DND-41 (cell line): ENCODE measurements around the gene PHKG2.

ENCODE experiments used
- ATAC-seq: fragments of 200-7000 bp; cut with Tn5 transposase; 3 replicates; pipeline ENCODE4 v1.9.1; 2021; ENCODE audit warnings: low read depth; ENCODE audit not compliant: insufficient read depth
- DNase-seq: peaks from one replicate; pipeline ENCODE4 v3.0.0-alpha.2; 2020
- H2AFZ ChIP-seq: 2 replicates; pipeline ENCODE4 v1.6.0; 2012; ENCODE audit warnings: low read depth, low read length
- H3K27ac ChIP-seq: 2 replicates; pipeline ENCODE4 v1.5.1; 2012; ENCODE audit warnings: low read length, inconsistent platforms
- H3K27me3 ChIP-seq: fragments of 200-600 bp; sonication (generic); 2 replicates; pipeline ENCODE4 v1.6.0; 2012; ENCODE audit warnings: low read length, mild to moderate bottlenecking, inconsistent platforms; ENCODE audit not compliant: insufficient read depth, poor library complexity
- H3K36me3 ChIP-seq: 2 replicates; pipeline ENCODE4 v1.5.1; 2012; ENCODE audit warnings: low read length, inconsistent platforms; ENCODE audit not compliant: insufficient read depth
- H3K4me1 ChIP-seq: 2 replicates; pipeline ENCODE4 v1.5.1; 2012; ENCODE audit warnings: mild to moderate bottlenecking, low read length; ENCODE audit not compliant: insufficient read depth
- H3K4me2 ChIP-seq: 2 replicates; pipeline ENCODE4 v1.6.0; 2012; ENCODE audit warnings: mild to moderate bottlenecking, moderate library complexity, low read length, inconsistent platforms; ENCODE audit not compliant: insufficient read depth
- H3K4me3 ChIP-seq, 2 experiments: fragments of 200-600 bp in 1 of 2; shearing (Covaris generic) in 1 of 2; 2 replicates each; pipeline ENCODE4 v1.5.1; 2012 to 2016; ENCODE audit warnings: inconsistent platforms in 2 of 2, low read length in 2 of 2, mild to moderate bottlenecking in 2 of 2, low read depth in 1 of 2, moderate library complexity in 1 of 2
- H3K79me2 ChIP-seq: 2 replicates; pipeline ENCODE4 v1.6.0; 2012; ENCODE audit warnings: low read length, inconsistent platforms; ENCODE audit not compliant: insufficient read depth
- H3K9ac ChIP-seq: 2 replicates; pipeline ENCODE4 v1.6.0; 2012; ENCODE audit warnings: low read depth, mild to moderate bottlenecking, inconsistent platforms, low read length, moderate library complexity
- H3K9me3 ChIP-seq: 2 replicates; pipeline ENCODE4 v1.5.1; 2012; ENCODE audit warnings: low read length, moderate library complexity, mild to moderate bottlenecking, inconsistent platforms; ENCODE audit not compliant: insufficient read depth, severe bottlenecking
- H4K20me1 ChIP-seq: 2 replicates; pipeline ENCODE4 v1.6.0; 2012; ENCODE audit warnings: low read length; ENCODE audit not compliant: insufficient read depth
- EZH2 ChIP-seq: IDR thresholded peaks from 3 replicates; pipeline ENCODE4 v1.6.1; 2012; ENCODE audit warnings: borderline replicate concordance, low read depth, mild to moderate bottlenecking, moderate library complexity, low read length, inconsistent platforms; ENCODE audit not compliant: severe bottlenecking
- TF ChIP-seq, protein P1 (sequence below): IDR thresholded peaks from 2 replicates; pipeline ENCODE4 v1.5.1; 2012; ENCODE audit warnings: borderline replicate concordance, low read length, moderate library complexity, mild to moderate bottlenecking; ENCODE audit not compliant: poor library complexity, severe bottlenecking; ENCODE audit errors: extremely low read depth

Gene PHKG2

DNA sequence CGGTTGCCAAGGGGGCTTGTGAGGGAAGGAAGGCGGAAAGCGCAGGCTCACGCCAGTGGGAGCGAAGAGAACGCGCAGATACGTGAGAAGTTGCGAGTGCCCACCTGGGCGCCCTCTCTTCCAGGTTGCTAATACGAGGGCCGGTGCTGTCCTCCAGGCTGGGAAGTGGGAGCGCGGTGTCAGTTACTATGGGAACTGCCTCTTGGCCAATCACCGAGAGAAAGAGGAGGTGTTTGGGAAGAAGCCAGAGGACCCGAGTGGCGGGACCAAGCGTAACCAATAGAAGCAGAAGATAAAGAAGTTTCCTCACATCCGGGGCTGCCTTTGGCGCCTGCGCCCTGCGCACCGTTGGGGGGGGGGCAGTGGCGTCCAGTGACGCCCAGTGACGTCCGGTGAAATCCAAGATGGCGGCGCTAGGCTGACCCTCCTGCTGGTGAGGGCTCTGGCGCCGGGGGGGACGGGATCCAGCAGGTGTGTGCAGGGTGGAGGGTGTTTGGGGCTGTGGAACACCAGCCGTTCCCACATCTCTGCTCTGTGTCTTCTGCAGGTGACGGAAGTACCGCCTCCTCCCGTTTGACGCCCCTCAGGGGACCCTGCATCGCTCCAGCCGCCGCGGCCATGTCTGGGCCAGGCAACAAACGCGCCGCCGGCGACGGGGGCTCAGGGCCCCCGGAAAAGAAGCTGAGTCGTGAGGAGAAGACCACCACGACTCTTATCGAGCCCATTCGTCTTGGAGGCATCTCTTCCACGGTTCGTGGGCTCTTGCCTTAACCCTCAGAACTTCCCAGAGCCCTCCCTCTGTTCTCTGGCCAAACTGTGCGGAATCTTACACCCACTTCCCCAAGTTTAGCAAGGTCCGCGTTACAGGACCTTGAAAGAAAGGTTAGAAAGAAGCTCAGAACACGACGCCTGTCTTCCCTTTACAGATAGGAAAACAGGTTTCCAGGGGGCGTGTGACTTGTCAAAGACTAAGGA is 14.0 kb downstream of the PHKG2 start, which contains the start of the genes CFAP119 and RNF40:
Gene CFAP119, minus strand, starts transcription at position 135 of the 975 bp plus-strand sequence. CDS start 314 bp downstream, outside the sequence.
Gene RNF40, plus strand, starts transcription at position 395 of the 975 bp plus-strand sequence. Its CDS starts 224 bp downstream, at position 619.
- TF ChIP-seq, protein P1, sequence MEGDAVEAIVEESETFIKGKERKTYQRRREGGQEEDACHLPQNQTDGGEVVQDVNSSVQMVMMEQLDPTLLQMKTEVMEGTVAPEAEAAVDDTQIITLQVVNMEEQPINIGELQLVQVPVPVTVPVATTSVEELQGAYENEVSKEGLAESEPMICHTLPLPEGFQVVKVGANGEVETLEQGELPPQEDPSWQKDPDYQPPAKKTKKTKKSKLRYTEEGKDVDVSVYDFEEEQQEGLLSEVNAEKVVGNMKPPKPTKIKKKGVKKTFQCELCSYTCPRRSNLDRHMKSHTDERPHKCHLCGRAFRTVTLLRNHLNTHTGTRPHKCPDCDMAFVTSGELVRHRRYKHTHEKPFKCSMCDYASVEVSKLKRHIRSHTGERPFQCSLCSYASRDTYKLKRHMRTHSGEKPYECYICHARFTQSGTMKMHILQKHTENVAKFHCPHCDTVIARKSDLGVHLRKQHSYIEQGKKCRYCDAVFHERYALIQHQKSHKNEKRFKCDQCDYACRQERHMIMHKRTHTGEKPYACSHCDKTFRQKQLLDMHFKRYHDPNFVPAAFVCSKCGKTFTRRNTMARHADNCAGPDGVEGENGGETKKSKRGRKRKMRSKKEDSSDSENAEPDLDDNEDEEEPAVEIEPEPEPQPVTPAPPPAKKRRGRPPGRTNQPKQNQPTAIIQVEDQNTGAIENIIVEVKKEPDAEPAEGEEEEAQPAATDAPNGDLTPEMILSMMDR = no peak
- TF ChIP-seq EZH2 = no peak
- peaks cover 39% of the 10 kb centered on the region for H3K4me1 ChIP-seq
- no peaks in the 10 kb centered on the region for H3K9me3 ChIP-seq
- peak within 1 kb of the TSS; percentile 35 to 91 for H3K4me3 ChIP-seq
- H3K36me3 ChIP-seq = peaks cover 59% of the 10 kb centered on the region
- no peaks in the 10 kb centered on the region for H3K27me3 ChIP-seq
- peak within 1 kb of the TSS; percentile 96 for H3K4me2 ChIP-seq
- peaks cover 34% of the 10 kb centered on the region for H3K79me2 ChIP-seq
- ATAC-seq (peak; percentile 93), DNase-seq (peak; percentile 94)
- H2AFZ ChIP-seq = peak within 1 kb of the TSS; percentile 94
- peak within 1 kb of the TSS; percentile 75 for H3K27ac ChIP-seq
- H3K9ac ChIP-seq = peak within 1 kb of the TSS; percentile 63
- H4K20me1 ChIP-seq = peaks cover 16% of the 10 kb centered on the region; the same call in 1 of the 2 replicates

DNA sequence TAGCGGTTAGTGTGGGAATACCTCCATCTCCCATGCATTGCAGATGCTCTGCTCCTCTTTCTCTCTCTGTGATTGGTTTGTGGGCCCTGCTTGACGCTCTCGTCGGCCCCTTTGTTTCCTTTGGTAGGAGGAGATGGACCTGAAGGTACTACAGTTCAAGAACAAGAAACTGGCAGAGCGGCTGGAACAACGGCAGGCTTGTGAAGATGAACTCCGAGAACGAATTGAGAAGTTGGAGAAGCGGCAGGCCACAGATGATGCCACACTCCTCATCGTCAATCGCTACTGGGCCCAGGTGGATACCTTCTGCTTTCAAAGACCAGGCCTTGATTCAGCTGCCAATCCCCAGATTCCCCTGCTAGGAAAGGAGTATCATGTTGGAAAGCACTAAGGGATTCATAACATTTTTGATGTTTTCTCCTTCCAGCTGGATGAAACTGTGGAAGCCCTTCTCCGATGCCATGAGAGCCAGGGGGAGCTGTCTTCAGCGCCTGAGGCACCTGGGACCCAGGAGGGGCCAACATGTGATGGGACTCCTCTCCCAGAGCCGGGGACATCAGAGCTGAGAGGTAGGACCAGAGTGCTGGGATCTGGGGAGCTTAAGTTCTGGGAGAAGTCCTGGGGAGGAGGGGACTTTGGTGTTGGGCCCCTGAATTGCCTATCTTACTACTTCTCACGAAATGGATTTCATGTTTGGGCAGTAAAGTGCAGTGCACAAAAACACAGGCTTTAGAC is 14.9 kb downstream of the PHKG2 start:
- ATAC-seq (no peak), DNase-seq (no peak)
- Histone ChIP-seq H3K4me3 (peak overlapping the region; percentile 35 to 91; a peak in 3 of 4 replicates), H3K79me2 (peaks cover 34% of the 10 kb centered on the region), H3K36me3 (peaks cover 61% of the 10 kb centered on the region), H3K4me1 (peaks cover 39% of the 10 kb centered on the region), H4K20me1 (peaks cover 16% of the 10 kb centered on the region; the same call in 1 of the 2 replicates), H3K27ac (peak overlapping the region; percentile 75), H2AFZ (no peak overlapping the region), H3K9me3 (no peaks in the 10 kb centered on the region), H3K4me2 (peak overlapping the region; percentile 96), H3K9ac (peak overlapping the region; percentile 63), H3K27me3 (no peaks in the 10 kb centered on the region)
- TF ChIP-seq, protein P1 = no peak
- TF ChIP-seq EZH2 = no peak

DNA sequence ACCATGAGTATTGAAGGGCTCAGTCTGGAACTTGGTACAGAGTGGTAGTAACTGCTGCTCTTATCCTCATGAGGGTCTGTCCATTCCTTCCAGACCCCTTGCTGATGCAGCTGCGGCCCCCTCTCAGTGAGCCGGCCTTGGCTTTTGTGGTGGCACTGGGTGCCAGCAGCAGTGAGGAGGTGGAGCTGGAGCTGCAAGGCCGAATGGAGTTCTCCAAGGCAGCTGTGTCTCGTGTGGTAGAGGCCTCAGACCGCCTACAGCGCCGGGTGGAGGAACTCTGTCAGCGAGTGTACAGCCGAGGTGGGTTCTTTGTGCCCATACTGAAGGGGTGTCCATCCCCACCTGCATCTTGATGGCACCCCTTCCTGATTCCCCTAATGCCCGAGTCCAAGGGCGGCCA is 15.9 kb downstream of the PHKG2 start:
- no peaks in the 10 kb centered on the region for H3K9me3 ChIP-seq
- DNase-seq (no peak), ATAC-seq (no peak)
- H3K36me3 ChIP-seq = peaks cover 67% of the 10 kb centered on the region
- no peaks in the 10 kb centered on the region for H3K27me3 ChIP-seq
- peaks cover 34% of the 10 kb centered on the region for H3K79me2 ChIP-seq
- no peak overlapping the region for H2AFZ ChIP-seq
- peak overlapping the region; percentile 96; the same call in 1 of the 2 replicates for H3K4me2 ChIP-seq
- H3K27ac ChIP-seq = no peak overlapping the region
- peaks cover 39% of the 10 kb centered on the region for H3K4me1 ChIP-seq
- peaks cover 16% of the 10 kb centered on the region; the same call in 1 of the 2 replicates for H4K20me1 ChIP-seq
- H3K4me3 ChIP-seq = no peak overlapping the region
- TF ChIP-seq, protein P1 = no peak
- no peak for TF ChIP-seq EZH2
- H3K9ac ChIP-seq = no peak overlapping the region
